22Rv1 (cell line): ENCODE results near the gene GLIS1.

Experiments
- CTCF ChIP-seq: fragments of 450-650 bp; IDR thresholded peaks from 2 replicates; pipeline ENCODE4 v1.5.1; 2017; ENCODE audit warnings: mild to moderate bottlenecking
- ZFX ChIP-seq: fragments of 450-650 bp; IDR thresholded peaks from 2 replicates; pipeline ENCODE4 v1.6.1; 2017; ENCODE audit warnings: antibody characterized with exemption, borderline replicate concordance

- no peak for TF ChIP-seq CTCF
- TF ChIP-seq ZFX: no peak
Observed at GRCh38 chr1:53476579-53476978, 262.4 kb downstream of the GLIS1 start.
